Mesenteric fat pad (tissue), 1 donor: Measurements from ENCODE around the gene LOC128125822. TPM values are rescaled to one million over a fixed set of nuclear protein-coding genes. Genes with fewer than 3 reads are reported as not detected.
"Not testable (repeated sequence)": the region's sequence is repeated elsewhere in the genome, so short reads cannot be mapped to it uniquely, and the experiment has no call there.

Experiments used
- DNase-seq: peaks from one replicate; pipeline ENCODE4 v3.0.0-alpha.2; 2020; ENCODE audit warnings: low spot score
- total RNA-seq: library from RNA; stranded (reverse); fragmentation: NEBNext Ultra II Directional; extraction: Animal tissue kit (Norgen Biotek cat#: 25700); gene quantifications from one replicate; pipeline ENCODE4 v1.2.1, GENCODE V29; 2021
- donor health status: DM: yes; HTN: yes; CAD: no.

Gene LOC128125822

GRCh38 chr6:63581355-63582013 is 9.2 kb downstream of the LOC128125822 start:
- DNase-seq: no peak

- no peak for DNase-seq
Observed at GRCh38 chr6:63582579-63583231, 10.4 kb downstream of the LOC128125822 start.

GRCh38 chr6:63584125-63584514 is 11.8 kb downstream of the LOC128125822 start:
- no peak for DNase-seq

- no peak for DNase-seq
Observed at GRCh38 chr6:63584566-63584965, 12.3 kb downstream of the LOC128125822 start.

GRCh38 chr6:63585652-63586051 is 13.4 kb downstream of the LOC128125822 start:
- DNase-seq: not testable (repeated sequence)

- DNase-seq: no peak
Observed at GRCh38 chr6:63589952-63590411, 17.7 kb downstream of the LOC128125822 start.

- DNase-seq: no peak
Observed at GRCh38 chr6:63592886-63593285, 20.6 kb downstream of the LOC128125822 start.

GRCh38 chr6:63597141-63598048 is 25.1 kb downstream of the LOC128125822 start:
- no peak for DNase-seq

GRCh38 chr6:63598049-63599036 is 26.1 kb downstream of the LOC128125822 start:
- no peak for DNase-seq

- no peak for DNase-seq
Observed at GRCh38 chr6:63599243-63599642, 27.0 kb downstream of the LOC128125822 start.

GRCh38 chr6:63600136-63600535 is 27.9 kb downstream of the LOC128125822 start:
- no peak for DNase-seq

- DNase-seq: no peak
Observed at GRCh38 chr6:63609231-63609630, 37.0 kb downstream of the LOC128125822 start.

- DNase-seq: no peak
Observed at GRCh38 chr6:63610944-63611343, 38.7 kb downstream of the LOC128125822 start.

- DNase-seq: no peak
Observed at GRCh38 chr6:63611560-63611959, 39.3 kb downstream of the LOC128125822 start.

GRCh38 chr6:63615590-63615989 is 43.3 kb downstream of the LOC128125822 start:
- no peak for DNase-seq

Other genes starting within 250 kb of the LOC128125822 start
- 34.3 TPM for gene PTP4A1, start within 50 bp of the LOC128125822 start, total RNA-seq
- gene PHF3, start 63.3 kb downstream of the LOC128125822 start, total RNA-seq: 41.2 TPM